Suprapubic skin (tissue), 4 donors: ENCODE results near the gene KRT9.

ENCODE experiments used
- EP300 ChIP-seq: sonication (generic); formaldehyde crosslinking; IDR thresholded peaks from one replicate; pipeline ENCODE4 v1.6.1; 2017; ENCODE audit warnings: antibody characterized with exemption
- POLR2A ChIP-seq, 2 donors: fragments of 450-650 bp; IDR thresholded peaks; one replicate each; pipeline ENCODE4 v1.6.1; 2017; ENCODE audit warnings: antibody characterized with exemption in 2 of 2, mild to moderate bottlenecking in 2 of 2, moderate library complexity in 2 of 2
- POLR2AphosphoS5 ChIP-seq, 3 donors: sonication (generic); formaldehyde crosslinking; IDR thresholded peaks; one replicate each; pipeline ENCODE4 v1.6.1; 2017; ENCODE audit warnings: antibody characterized with exemption in 3 of 3
- TF ChIP-seq, protein P1 (sequence below), 2 donors: fragments of 200-600 bp in 1 of 2; fragments of 450-650 bp in 1 of 2; sonication (generic) in 1 of 2; IDR thresholded peaks; one replicate each; pipeline ENCODE4 v1.5.1; 2016 to 2019; ENCODE audit warnings: antibody characterized with exemption in 2 of 2, mild to moderate bottlenecking in 1 of 2, moderate library complexity in 1 of 2

DNA sequence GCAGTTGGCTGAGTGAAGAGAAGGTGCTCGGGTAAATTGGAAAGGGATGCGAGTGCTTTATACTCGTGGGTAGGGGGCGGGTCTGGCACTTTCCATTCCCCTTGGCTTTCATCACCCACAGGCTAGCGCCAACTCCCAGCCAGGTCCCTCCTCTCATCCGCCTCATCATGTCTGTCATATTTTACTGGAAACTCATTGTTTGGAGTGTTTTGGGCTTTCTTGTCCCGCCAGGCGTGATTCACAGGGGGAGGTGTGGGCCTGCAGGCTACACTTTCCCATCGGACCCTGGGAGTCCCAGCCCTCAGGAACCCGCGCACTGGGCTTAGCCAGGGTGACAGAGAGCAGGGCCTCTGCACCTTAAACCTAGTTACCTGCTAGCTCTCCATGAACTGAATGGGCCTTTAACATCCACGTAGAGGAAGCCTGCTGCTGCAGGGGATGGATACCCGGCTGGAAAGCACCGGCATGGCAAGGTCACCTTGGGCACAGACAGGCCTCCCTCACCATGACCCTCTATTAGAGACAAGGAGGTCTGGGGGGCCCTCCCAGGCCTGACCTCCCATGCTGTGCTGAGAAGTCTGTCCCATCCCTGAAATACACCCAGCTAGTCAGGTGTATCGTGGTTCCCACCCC lies 15.1 kb upstream of the KRT9 start, which contains the start of gene KRT14:
- TF ChIP-seq, protein P1, sequence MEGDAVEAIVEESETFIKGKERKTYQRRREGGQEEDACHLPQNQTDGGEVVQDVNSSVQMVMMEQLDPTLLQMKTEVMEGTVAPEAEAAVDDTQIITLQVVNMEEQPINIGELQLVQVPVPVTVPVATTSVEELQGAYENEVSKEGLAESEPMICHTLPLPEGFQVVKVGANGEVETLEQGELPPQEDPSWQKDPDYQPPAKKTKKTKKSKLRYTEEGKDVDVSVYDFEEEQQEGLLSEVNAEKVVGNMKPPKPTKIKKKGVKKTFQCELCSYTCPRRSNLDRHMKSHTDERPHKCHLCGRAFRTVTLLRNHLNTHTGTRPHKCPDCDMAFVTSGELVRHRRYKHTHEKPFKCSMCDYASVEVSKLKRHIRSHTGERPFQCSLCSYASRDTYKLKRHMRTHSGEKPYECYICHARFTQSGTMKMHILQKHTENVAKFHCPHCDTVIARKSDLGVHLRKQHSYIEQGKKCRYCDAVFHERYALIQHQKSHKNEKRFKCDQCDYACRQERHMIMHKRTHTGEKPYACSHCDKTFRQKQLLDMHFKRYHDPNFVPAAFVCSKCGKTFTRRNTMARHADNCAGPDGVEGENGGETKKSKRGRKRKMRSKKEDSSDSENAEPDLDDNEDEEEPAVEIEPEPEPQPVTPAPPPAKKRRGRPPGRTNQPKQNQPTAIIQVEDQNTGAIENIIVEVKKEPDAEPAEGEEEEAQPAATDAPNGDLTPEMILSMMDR (IDR thresholded peaks at IDR 0.05): no peak
- TF ChIP-seq POLR2A (IDR thresholded peaks at IDR 0.05) (no peak), POLR2AphosphoS5 (IDR thresholded peaks at IDR 0.05) (no peak), EP300 (no peak)
